NCI-H748 (cell line): ENCODE data around the gene RASGEF1C.
A peak's percentile ranks its signal among the peaks of the same experiment; 100 is the strongest.

Experiments
- DNase-seq: peaks from one replicate; lab custom pipeline; 2025; ENCODE audit not compliant: unreplicated experiment; lab: John Stamatoyannopoulos, UW

The RASGEF1C gene

GRCh38 chr5:180209137-180209581 is at the start of gene RASGEF1C:
Gene RASGEF1C (minus strand): TSS chr5:180209211. CDS start chr5:180138052, 71,159 bp downstream.
- DNase-seq = peak; percentile 74

GRCh38 chr5:180253036-180253824 is 44.2 kb upstream of the RASGEF1C start:
- no peak for DNase-seq

- DNase-seq = no peak
Observed at GRCh38 chr5:180251887-180252286, 42.9 kb upstream of the RASGEF1C start.

- DNase-seq = no peak
Observed at GRCh38 chr5:180251141-180251540, 42.1 kb upstream of the RASGEF1C start.

- DNase-seq = no peak
Observed at GRCh38 chr5:180250329-180250728, 41.3 kb upstream of the RASGEF1C start.

- no peak for DNase-seq
Observed at GRCh38 chr5:180241600-180241999, 32.6 kb upstream of the RASGEF1C start.

GRCh38 chr5:180238631-180239030 is 29.6 kb upstream of the RASGEF1C start:
- no peak for DNase-seq

- no peak for DNase-seq
Observed at GRCh38 chr5:180235846-180236245, 26.8 kb upstream of the RASGEF1C start.

GRCh38 chr5:180235077-180235476 is 26.1 kb upstream of the RASGEF1C start:
- DNase-seq = no peak

- no peak for DNase-seq
Observed at GRCh38 chr5:180234271-180234670, 25.3 kb upstream of the RASGEF1C start.

GRCh38 chr5:180233729-180234128 is 24.7 kb upstream of the RASGEF1C start:
- no peak for DNase-seq

GRCh38 chr5:180230017-180230416 is 21.0 kb upstream of the RASGEF1C start:
- DNase-seq = no peak

- DNase-seq = no peak
Observed at GRCh38 chr5:180222056-180222455, 13.0 kb upstream of the RASGEF1C start.

- DNase-seq = no peak
Observed at GRCh38 chr5:180217797-180218196, 8.8 kb upstream of the RASGEF1C start.

- DNase-seq = no peak
Observed at GRCh38 chr5:180216646-180217171, 7.7 kb upstream of the RASGEF1C start.

GRCh38 chr5:180215783-180216630 is 7.0 kb upstream of the RASGEF1C start:
- no peak for DNase-seq

- no peak for DNase-seq
Observed at GRCh38 chr5:180214870-180215770, 6.1 kb upstream of the RASGEF1C start.

- no peak for DNase-seq
Observed at GRCh38 chr5:180213657-180214207, 4.7 kb upstream of the RASGEF1C start.

GRCh38 chr5:180213256-180213600 is 4.2 kb upstream of the RASGEF1C start:
- no peak for DNase-seq
